NT2/D1 (cell line): ENCODE results near the gene PXMP2.

Source experiments
- DNase-seq: peaks from one replicate; pipeline ENCODE4 v3.0.0-alpha.2; 2011; ENCODE audit warnings: low read depth, low spot score
- H3K27me3 ChIP-seq: 2 replicates; pipeline ENCODE4 v1.6.0; 2011; ENCODE audit warnings: mild to moderate bottlenecking; ENCODE audit not compliant: insufficient read length, insufficient read depth
- H3K36me3 ChIP-seq: 2 replicates; pipeline ENCODE4 v1.6.1; 2011; ENCODE audit warnings: mild to moderate bottlenecking, low read length, mixed read lengths; ENCODE audit not compliant: insufficient read depth, insufficient read length
- H3K4me1 ChIP-seq: 2 replicates; pipeline ENCODE4 v1.5.1; 2011; ENCODE audit not compliant: insufficient read depth, insufficient read length
- H3K4me3 ChIP-seq: 2 replicates; pipeline ENCODE4 v1.5.1; 2011; ENCODE audit warnings: low read depth; ENCODE audit not compliant: insufficient read length
- H3K9ac ChIP-seq: 2 replicates; pipeline ENCODE4 v1.6.0; 2011; ENCODE audit warnings: low read depth; ENCODE audit not compliant: insufficient read length
- H3K9me3 ChIP-seq: 2 replicates; pipeline ENCODE4 v1.5.1; 2011; ENCODE audit warnings: mild to moderate bottlenecking, low read length; ENCODE audit not compliant: insufficient read depth
- SUZ12 ChIP-seq: IDR thresholded peaks from 2 replicates; pipeline ENCODE4 v1.6.1; 2011; ENCODE audit not compliant: insufficient read length, insufficient read depth; ENCODE audit errors: extremely low read depth
- YY1 ChIP-seq: IDR thresholded peaks from 2 replicates; pipeline ENCODE4 v1.6.1; 2011; ENCODE audit not compliant: insufficient read length, insufficient read depth
- ZNF274 ChIP-seq: IDR thresholded peaks from 2 replicates; pipeline ENCODE4 v1.6.1; 2011; ENCODE audit warnings: mild to moderate bottlenecking, low read depth, low read length

Gene PXMP2

DNA sequence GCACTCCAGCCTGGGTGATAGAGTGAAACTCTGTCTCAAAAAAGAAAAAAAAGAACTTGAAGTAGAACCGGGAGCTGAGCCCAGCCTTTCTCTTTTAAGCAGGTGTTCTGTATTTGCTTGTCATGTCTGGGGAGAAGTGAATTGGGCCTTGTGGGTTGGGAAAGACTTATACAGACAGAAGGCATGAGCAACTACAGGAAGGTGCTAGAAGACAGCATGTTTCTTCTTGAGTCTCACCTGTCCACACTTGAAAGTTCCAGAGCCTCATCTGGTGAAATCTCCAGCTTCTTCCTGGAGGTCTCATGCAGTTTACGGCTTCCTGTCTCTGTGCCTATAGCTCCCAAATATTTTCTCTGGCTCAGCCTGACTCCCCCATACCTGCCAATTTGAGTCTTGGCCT, 25.7 kb downstream of the PXMP2 start:
- H3K36me3 ChIP-seq = peaks cover 50% of the 10 kb centered on the region

DNA sequence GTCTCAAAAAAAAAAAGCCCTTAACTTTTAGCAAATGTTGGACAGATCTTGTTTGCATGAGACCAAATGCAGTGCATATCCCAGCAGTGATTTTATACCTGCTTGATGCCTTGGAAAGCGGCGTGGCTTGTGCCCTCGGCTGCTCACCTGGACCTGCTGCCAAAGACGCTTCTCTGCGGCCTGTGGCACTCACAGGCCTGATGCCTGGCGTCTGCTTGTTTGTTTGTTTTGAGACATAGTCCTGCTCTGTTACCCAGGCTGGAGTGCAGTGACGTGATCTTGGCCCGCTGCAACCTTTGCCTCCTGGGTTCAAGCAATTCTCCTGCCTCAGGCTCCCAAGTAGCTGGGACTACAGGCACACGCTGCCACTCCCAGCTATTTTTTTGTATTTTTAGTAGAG, 28.5 kb downstream of the PXMP2 start:
- no peak for DNase-seq
- H3K36me3 ChIP-seq = peaks cover 67% of the 10 kb centered on the region
- peaks cover 6% of the 10 kb centered on the region for H3K4me1 ChIP-seq
- H3K9me3 ChIP-seq = no peaks in the 10 kb centered on the region
- no peak overlapping the region for H3K9ac ChIP-seq
- no peak overlapping the region for H3K4me3 ChIP-seq
- no peak for TF ChIP-seq YY1
- TF ChIP-seq SUZ12 = no peak
- no peak for TF ChIP-seq ZNF274
- no peaks in the 10 kb centered on the region for H3K27me3 ChIP-seq

More for the DNA sequence above, 25.7 kb downstream of the PXMP2 start:
- H3K9me3 ChIP-seq = no peaks in the 10 kb centered on the region
- no peaks in the 10 kb centered on the region for H3K4me1 ChIP-seq
- TF ChIP-seq YY1 (no peak), ZNF274 (no peak), SUZ12 (no peak)
- no peak for DNase-seq
- H3K27me3 ChIP-seq = no peaks in the 10 kb centered on the region
- no peak overlapping the region for H3K9ac ChIP-seq
- H3K4me3 ChIP-seq = no peak overlapping the region

DNA sequence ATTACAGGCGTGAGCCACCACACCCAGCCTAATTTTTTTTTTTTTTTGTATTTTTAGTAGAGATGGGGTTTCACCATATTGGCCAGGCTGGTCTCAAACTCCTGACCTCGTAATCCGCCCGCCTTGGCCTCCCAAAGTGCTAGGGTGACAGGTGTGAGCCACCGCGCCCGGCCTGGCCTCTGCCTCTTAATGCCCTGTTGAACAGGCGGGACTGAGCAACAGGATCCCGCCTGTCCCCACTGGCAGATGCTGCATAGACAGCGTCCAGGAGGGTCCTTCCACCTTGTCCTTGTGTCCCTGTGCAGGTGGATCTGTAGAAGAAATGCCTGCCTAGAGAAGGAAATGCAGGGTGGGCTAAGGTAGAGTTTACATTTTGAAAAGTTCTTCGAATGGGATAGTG, 29.0 kb downstream of the PXMP2 start:
- Histone ChIP-seq H3K36me3 (peaks cover 72% of the 10 kb centered on the region), H3K4me1 (peaks cover 6% of the 10 kb centered on the region), H3K27me3 (no peaks in the 10 kb centered on the region), H3K9ac (no peak overlapping the region), H3K4me3 (no peak overlapping the region), H3K9me3 (no peaks in the 10 kb centered on the region)
- no peak for DNase-seq
- TF ChIP-seq YY1 (no peak), ZNF274 (no peak), SUZ12 (no peak)

DNA sequence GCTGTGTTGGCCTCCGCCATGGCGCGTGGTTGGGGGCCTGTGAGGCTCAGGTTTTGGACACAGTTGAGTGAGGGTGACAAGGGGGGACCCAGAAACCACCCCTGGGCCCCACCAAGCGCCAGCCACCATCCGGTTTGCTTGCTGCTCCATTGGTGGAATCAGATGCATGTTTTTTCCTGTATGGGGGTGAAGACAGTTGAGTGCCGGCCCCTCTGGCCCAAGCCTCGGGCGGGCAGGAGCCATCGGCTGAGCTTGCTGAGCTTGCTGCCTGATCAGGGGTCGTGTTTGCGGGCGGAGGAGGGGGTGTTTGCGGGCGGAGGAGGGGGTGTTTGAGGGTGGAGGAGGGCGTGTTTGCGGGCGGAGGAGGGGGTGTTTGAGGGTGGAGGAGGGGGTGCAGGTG, 29.6 kb downstream of the PXMP2 start:
- Histone ChIP-seq H3K4me3 (no peak overlapping the region), H3K36me3 (peaks cover 79% of the 10 kb centered on the region), H3K4me1 (peaks cover 6% of the 10 kb centered on the region), H3K9ac (no peak overlapping the region), H3K27me3 (no peaks in the 10 kb centered on the region), H3K9me3 (no peaks in the 10 kb centered on the region)
- TF ChIP-seq ZNF274 = no peak
- no peak for TF ChIP-seq YY1
- no peak for TF ChIP-seq SUZ12
- no peak for DNase-seq

DNA sequence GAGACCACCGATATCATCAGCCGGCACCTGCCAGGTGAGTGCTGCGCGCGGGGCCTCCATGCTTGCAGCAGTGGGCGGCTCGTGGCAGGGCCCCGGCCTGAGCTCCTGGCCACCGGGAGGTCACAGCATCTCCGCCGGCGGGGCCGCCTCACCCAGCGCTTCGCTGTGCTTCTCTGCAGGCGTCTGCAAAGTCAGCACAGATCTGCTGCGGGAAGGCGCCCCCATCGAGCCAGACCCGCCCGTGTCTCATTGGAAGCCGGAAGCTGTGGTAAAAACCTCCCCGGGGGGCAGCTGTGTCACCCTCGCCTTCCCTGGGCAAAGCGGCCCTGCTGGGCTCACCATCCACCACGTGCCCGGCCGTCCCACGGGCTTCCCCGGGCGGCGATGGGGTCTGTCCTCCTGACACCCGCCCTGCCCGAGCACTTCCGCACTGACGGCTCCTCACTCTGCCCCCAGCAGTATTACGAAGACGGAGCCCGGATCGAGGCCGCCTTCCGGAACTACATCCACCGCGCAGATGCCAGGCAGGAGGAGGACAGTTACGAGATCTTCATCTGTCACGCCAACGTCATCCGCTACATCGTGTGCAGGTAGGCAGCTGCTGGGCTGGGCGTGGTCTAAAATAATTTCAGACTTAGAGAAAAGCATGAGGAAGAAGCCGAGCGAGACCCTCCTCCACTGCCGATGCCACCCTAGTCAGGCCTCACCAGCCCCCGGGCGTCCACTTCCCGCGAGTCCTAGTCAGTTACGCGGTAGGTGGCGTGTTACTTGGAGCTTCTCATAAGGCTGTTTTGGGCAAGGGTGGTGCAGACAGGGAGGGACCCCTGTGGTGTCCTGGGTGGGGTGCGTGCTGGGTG, 30.4 kb downstream of the PXMP2 start:
- H3K36me3 ChIP-seq = peaks cover 83% of the 10 kb centered on the region

DNA sequence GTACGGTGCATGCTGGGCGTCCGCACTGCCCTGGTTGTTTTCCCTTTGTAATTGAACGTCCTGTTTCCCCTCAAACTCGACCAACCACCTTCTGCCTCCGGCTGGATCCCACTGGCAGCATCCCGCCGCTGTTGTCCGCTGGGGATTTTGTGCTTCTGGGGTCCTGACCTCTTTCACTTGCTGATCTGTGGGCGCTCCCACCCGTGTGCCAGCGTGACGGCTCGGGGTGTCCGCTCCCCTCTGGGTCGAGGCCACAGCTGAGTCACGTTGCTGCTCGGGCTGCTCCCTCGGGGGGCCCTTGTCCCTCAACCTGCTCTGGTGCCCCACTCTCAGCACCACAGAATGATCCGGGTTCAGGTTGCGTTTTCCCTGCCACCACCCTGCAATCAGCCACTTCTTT, 31.3 kb downstream of the PXMP2 start:
- Histone ChIP-seq H3K36me3 (peaks cover 85% of the 10 kb centered on the region), H3K4me3 (no peak overlapping the region), H3K27me3 (no peaks in the 10 kb centered on the region), H3K9ac (peak overlapping the region; percentile 56), H3K4me1 (peaks cover 6% of the 10 kb centered on the region), H3K9me3 (no peaks in the 10 kb centered on the region)
- no peak for DNase-seq
- no peak for TF ChIP-seq ZNF274

More for the DNA sequence above, 30.4 kb downstream of the PXMP2 start:
- H3K27me3 ChIP-seq = no peaks in the 10 kb centered on the region
- H3K9ac ChIP-seq = no peak overlapping the region
- no peaks in the 10 kb centered on the region for H3K9me3 ChIP-seq
- no peak for TF ChIP-seq SUZ12
- TF ChIP-seq YY1 = no peak
- TF ChIP-seq ZNF274 = no peak
- peaks cover 6% of the 10 kb centered on the region for H3K4me1 ChIP-seq
- DNase-seq = no peak
- H3K4me3 ChIP-seq = no peak overlapping the region

DNA sequence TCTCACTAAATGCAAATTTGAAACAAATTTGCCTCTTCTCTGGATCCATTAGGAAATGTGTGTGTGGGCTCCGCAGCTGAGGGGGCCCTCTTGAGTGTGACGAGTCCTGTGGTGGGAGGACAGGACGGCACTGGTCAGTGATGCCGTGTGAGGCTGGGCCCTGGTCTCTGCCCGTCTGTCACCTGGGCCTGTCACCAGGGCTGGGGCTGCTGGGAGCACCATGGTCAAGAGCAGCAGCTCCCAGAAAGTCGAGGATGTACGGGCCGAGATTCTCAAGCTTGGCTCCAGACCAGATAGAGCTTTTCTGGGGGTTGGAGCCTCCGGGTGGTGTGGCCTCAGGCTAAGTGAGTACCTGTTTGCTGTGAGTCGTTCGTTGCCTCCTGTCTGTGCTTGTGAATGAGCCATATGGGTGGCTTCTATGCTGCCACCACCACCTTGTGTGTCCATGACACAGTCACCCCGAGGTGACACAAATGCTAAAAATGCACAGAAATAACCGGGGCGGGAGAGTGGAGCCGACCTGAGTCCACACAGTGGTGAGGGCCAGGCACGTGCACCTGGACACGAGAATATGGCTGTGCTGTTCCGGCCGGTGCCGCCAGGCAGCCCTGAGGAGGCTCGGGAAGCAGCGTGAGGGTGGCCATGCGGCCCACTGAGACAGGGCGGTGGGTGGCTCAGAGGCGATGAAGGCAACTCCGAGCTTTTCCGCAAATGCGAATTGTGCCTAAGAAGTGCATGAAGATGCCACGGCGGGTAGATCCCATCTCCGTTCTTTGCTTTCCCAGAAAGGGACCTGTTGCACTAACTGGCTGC, 32.0 kb downstream of the PXMP2 start:
- Histone ChIP-seq H3K36me3 (peaks cover 85% of the 10 kb centered on the region), H3K9ac (peak overlapping the region; percentile 56), H3K4me3 (no peak overlapping the region), H3K4me1 (peaks cover 6% of the 10 kb centered on the region), H3K27me3 (no peaks in the 10 kb centered on the region), H3K9me3 (no peaks in the 10 kb centered on the region)
- no peak for TF ChIP-seq YY1
- no peak for TF ChIP-seq SUZ12
- TF ChIP-seq ZNF274 = no peak
- no peak for DNase-seq
